Measurements from ENCODE around the gene SLC25A44.

SLC25A44 gene

GRCh38 chr1:156245451-156246232 lies 51.7 kb downstream of the SLC25A44 start:
- peaks cover 13% of the 10 kb centered on the region; the same call in 1 of the 2 replicates for H3K4me1 ChIP-seq (ENCODE audit: insufficient read depth, low read length)
- no peaks in the 10 kb centered on the region for H3K36me3 ChIP-seq (ENCODE audit: insufficient read depth, low read length)
- H3K9me3 ChIP-seq (ENCODE audit: control insufficient read depth, insufficient read depth, low read length), result no peaks in the 10 kb centered on the region
- peak overlapping the region; percentile 27; the same call in 1 of the 2 replicates for H3K9ac ChIP-seq (ENCODE audit: low read depth, low read length)

- no peaks in the 10 kb centered on the region for H3K9me3 ChIP-seq (ENCODE audit: control insufficient read depth, insufficient read depth, low read length)
- no peaks in the 10 kb centered on the region; the same call in 1 of the 2 replicates for H3K36me3 ChIP-seq (ENCODE audit: insufficient read depth, low read length)
- H3K9ac ChIP-seq (ENCODE audit: low read depth, low read length), result no peak overlapping the region
- peaks cover 7% of the 10 kb centered on the region; the same call in 1 of the 2 replicates for H3K4me1 ChIP-seq (ENCODE audit: insufficient read depth, low read length)
Measured at GRCh38 chr1:156246241-156246780, 52.4 kb downstream of the SLC25A44 start.

- Histone ChIP-seq H3K4me1 (ENCODE audit: insufficient read depth, low read length) (peaks cover 6% of the 10 kb centered on the region; the same call in 1 of the 2 replicates), H3K9ac (ENCODE audit: low read depth, low read length) (no peak overlapping the region), H3K9me3 (ENCODE audit: control insufficient read depth, insufficient read depth, low read length) (no peaks in the 10 kb centered on the region), H3K36me3 (ENCODE audit: insufficient read depth, low read length) (peaks cover under 1% of the 10 kb centered on the region; the same call in 1 of the 2 replicates)
Measured at GRCh38 chr1:156246781-156247459, 53.0 kb downstream of the SLC25A44 start.

GRCh38 chr1:156247460-156248322 lies 53.8 kb downstream of the SLC25A44 start, which contains the start of gene PAQR6:
TSS of gene PAQR6 (minus strand) at chr1:156248056. CDS start at chr1:156246731, 1,325 bp downstream.
- Histone ChIP-seq H3K36me3 (ENCODE audit: insufficient read depth, low read length) (peaks cover 6% of the 10 kb centered on the region), H3K4me1 (ENCODE audit: insufficient read depth, low read length) (peaks cover 6% of the 10 kb centered on the region; the same call in 1 of the 2 replicates), H3K9ac (ENCODE audit: low read depth, low read length) (no peak within 1 kb of the TSS)

GRCh38 chr1:156248323-156248683 lies 54.4 kb downstream of the SLC25A44 start:
- peaks cover 6% of the 10 kb centered on the region; the same call in 1 of the 2 replicates for H3K4me1 ChIP-seq (ENCODE audit: insufficient read depth, low read length)
- H3K9me3 ChIP-seq (ENCODE audit: control insufficient read depth, insufficient read depth, low read length), result no peaks in the 10 kb centered on the region
- H3K9ac ChIP-seq (ENCODE audit: low read depth, low read length), result no peak overlapping the region
- H3K36me3 ChIP-seq (ENCODE audit: insufficient read depth, low read length), result peaks cover 10% of the 10 kb centered on the region

More at GRCh38 chr1:156247460-156248322, 53.8 kb downstream of the SLC25A44 start, which contains the start of gene PAQR6:
- no peaks in the 10 kb centered on the region for H3K9me3 ChIP-seq (ENCODE audit: control insufficient read depth, insufficient read depth, low read length)

- Histone ChIP-seq H3K9me3 (ENCODE audit: control insufficient read depth, insufficient read depth, low read length) (no peaks in the 10 kb centered on the region), H3K9ac (ENCODE audit: low read depth, low read length) (no peak overlapping the region), H3K36me3 (ENCODE audit: insufficient read depth, low read length) (peaks cover 11% of the 10 kb centered on the region), H3K4me1 (ENCODE audit: insufficient read depth, low read length) (peaks cover 6% of the 10 kb centered on the region; the same call in 1 of the 2 replicates)
Measured at GRCh38 chr1:156249593-156249992, 55.7 kb downstream of the SLC25A44 start.

- H3K9me3 ChIP-seq (ENCODE audit: control insufficient read depth, insufficient read depth, low read length), result no peaks in the 10 kb centered on the region
- H3K9ac ChIP-seq (ENCODE audit: low read depth, low read length), result no peak overlapping the region
- H3K4me1 ChIP-seq (ENCODE audit: insufficient read depth, low read length), result peaks cover 6% of the 10 kb centered on the region; the same call in 1 of the 2 replicates
- peaks cover 21% of the 10 kb centered on the region for H3K36me3 ChIP-seq (ENCODE audit: insufficient read depth, low read length)
Measured at GRCh38 chr1:156251527-156251926, 57.6 kb downstream of the SLC25A44 start.

GRCh38 chr1:156253634-156254033 lies 59.7 kb downstream of the SLC25A44 start:
- no peaks in the 10 kb centered on the region for H3K9me3 ChIP-seq (ENCODE audit: control insufficient read depth, insufficient read depth, low read length)
- peaks cover 38% of the 10 kb centered on the region for H3K36me3 ChIP-seq (ENCODE audit: insufficient read depth, low read length)
- no peaks in the 10 kb centered on the region for H3K4me1 ChIP-seq (ENCODE audit: insufficient read depth, low read length)
- no peak overlapping the region for H3K9ac ChIP-seq (ENCODE audit: low read depth, low read length)

GRCh38 chr1:156257711-156258110 lies 63.8 kb downstream of the SLC25A44 start:
- no peaks in the 10 kb centered on the region for H3K9me3 ChIP-seq (ENCODE audit: control insufficient read depth, insufficient read depth, low read length)
- peaks cover 57% of the 10 kb centered on the region for H3K36me3 ChIP-seq (ENCODE audit: insufficient read depth, low read length)
- H3K9ac ChIP-seq (ENCODE audit: low read depth, low read length), result no peak overlapping the region
- H3K4me1 ChIP-seq (ENCODE audit: insufficient read depth, low read length), result no peaks in the 10 kb centered on the region

GRCh38 chr1:156258859-156259258 lies 65.0 kb downstream of the SLC25A44 start:
- Histone ChIP-seq H3K9ac (ENCODE audit: low read depth, low read length) (no peak overlapping the region), H3K4me1 (ENCODE audit: insufficient read depth, low read length) (no peaks in the 10 kb centered on the region), H3K36me3 (ENCODE audit: insufficient read depth, low read length) (peaks cover 60% of the 10 kb centered on the region), H3K9me3 (ENCODE audit: control insufficient read depth, insufficient read depth, low read length) (no peaks in the 10 kb centered on the region)

- H3K4me1 ChIP-seq (ENCODE audit: insufficient read depth, low read length), result no peaks in the 10 kb centered on the region
- no peaks in the 10 kb centered on the region for H3K9me3 ChIP-seq (ENCODE audit: control insufficient read depth, insufficient read depth, low read length)
- peaks cover 60% of the 10 kb centered on the region for H3K36me3 ChIP-seq (ENCODE audit: insufficient read depth, low read length)
- H3K9ac ChIP-seq (ENCODE audit: low read depth, low read length), result no peak overlapping the region
Measured at GRCh38 chr1:156259805-156260204, 65.9 kb downstream of the SLC25A44 start.

GRCh38 chr1:156260896-156261295 lies 67.0 kb downstream of the SLC25A44 start:
- Histone ChIP-seq H3K4me1 (ENCODE audit: insufficient read depth, low read length) (no peaks in the 10 kb centered on the region), H3K9me3 (ENCODE audit: control insufficient read depth, insufficient read depth, low read length) (no peaks in the 10 kb centered on the region), H3K36me3 (ENCODE audit: insufficient read depth, low read length) (peaks cover 64% of the 10 kb centered on the region), H3K9ac (ENCODE audit: low read depth, low read length) (no peak overlapping the region)

Data from ES-I3 (cell line).